Stimulated activated naive CD8-positive, alpha-beta T cell treated with anti-CD3 and anti-CD28 coated beads, Interleukin-15, Interleukin-2, amounts not matched to agents 100 U/mL and 50 U/mL, for 24 hours (primary cell): ENCODE data around the gene MICAL3.
"Not testable (repeated sequence)": the region's sequence is repeated elsewhere in the genome, so short reads cannot be mapped to it uniquely, and the experiment has no call there.

Experiments
- ATAC-seq: fragments of 150-1000 bp; cut with Tn5 transposase; one replicate; pipeline ENCODE4 v1.10.0; 2021
- DNase-seq: peaks from one replicate; pipeline ENCODE4 v3.0.0; 2021

Gene MICAL3

DNA sequence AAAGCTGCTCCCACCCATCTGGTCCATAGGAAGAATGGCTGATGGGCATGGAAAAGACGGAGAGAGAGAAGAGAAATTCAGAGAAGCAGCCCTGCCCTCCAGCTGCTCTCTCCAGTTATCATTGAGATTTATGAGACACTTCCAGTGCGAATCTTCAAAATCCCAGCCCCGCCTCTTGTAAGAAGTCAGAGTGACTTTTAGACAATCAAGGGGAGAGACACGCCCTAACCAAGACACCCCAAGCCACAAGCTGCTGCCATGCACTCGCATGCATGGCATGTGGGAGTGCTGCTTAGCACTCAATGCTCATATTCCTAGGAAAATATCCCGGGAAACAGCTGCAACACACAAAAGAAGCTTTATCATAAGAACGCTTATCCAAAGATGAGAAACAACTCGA, 139.5 kb downstream of the MICAL3 start:
- ATAC-seq = no peak
- no peak for DNase-seq

GRCh38 chr22:17884084-17884483, 140.3 kb downstream of the MICAL3 start:
- no peak for DNase-seq
- no peak for ATAC-seq

DNA sequence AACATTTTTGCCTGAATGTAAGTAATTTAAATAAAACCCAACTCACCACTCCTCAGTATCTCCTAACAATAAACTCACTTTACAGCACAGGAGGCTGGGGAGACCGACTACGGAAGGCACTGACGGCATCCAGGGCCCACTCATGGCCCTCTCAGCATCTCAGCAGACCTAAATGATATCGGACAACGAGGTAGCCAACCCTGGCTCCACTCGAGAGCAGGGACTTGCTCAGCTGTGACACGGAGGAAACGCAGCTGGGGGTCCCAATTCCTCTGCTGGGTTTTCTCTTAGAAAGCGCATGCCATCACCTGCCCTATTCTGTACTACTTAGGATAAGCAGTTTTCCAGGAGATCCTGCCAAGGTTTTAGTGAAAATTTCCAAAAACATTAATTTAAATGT, 141.0 kb downstream of the MICAL3 start:
- DNase-seq (no peak), ATAC-seq (no peak)

GRCh38 chr22:17882727-17883126, 141.6 kb downstream of the MICAL3 start:
- ATAC-seq = no peak
- no peak for DNase-seq

GRCh38 chr22:17882162-17882561, 142.2 kb downstream of the MICAL3 start:
- ATAC-seq (no peak), DNase-seq (no peak)

DNA sequence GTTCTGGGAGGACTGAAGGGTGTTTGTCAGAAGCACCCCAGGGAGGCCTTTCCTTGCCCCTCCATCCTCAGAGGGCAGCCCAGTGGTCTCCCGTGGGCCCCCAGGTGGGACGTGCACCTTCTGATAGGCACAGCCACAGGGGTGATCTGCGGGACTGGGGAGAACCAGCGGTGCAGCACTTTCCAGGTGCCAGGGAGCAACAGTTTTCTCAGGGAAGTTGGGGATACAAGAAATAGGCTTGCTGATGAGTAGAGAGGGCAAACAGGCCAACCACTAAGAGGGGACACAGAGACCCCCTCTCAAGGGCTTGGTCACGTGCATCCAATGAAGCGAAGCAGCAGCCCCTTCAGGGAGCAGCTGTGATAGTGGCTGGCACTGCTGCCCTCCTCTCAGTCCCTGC, 143.0 kb downstream of the MICAL3 start:
- ATAC-seq (no peak), DNase-seq (no peak)

- DNase-seq (no peak), ATAC-seq (no peak)
These were observed 143.9 kb downstream of the MICAL3 start for GRCh38 chr22:17880468-17880867.

- ATAC-seq (no peak), DNase-seq (no peak)
These were observed 144.3 kb downstream of the MICAL3 start for GRCh38 chr22:17880020-17880419.

DNA sequence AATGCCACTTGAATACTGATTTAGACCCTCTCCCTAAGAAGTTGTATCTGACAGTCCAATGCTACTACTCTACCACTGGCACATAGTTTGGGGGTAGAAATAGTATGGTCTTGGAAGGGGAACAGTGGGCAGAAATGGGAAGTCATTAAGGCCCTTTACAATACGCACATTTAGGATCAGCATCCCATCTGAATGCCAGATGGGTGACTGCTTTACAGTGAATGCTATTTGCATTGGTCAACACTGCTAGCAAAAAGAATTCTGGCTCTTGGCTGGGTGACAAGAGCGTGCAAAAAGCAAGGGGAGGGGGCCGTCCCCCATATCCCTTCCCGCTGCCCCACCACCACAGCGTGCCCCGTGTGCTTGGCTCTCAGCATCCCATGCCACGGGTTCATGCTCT, 145.4 kb downstream of the MICAL3 start:
- ATAC-seq (no peak), DNase-seq (no peak)

GRCh38 chr22:17878186-17878694, 146.1 kb downstream of the MICAL3 start:
- DNase-seq (no peak), ATAC-seq (no peak)

GRCh38 chr22:17876878-17877855, 147.2 kb downstream of the MICAL3 start:
- ATAC-seq, DNase-seq: not testable (repeated sequence)

DNA sequence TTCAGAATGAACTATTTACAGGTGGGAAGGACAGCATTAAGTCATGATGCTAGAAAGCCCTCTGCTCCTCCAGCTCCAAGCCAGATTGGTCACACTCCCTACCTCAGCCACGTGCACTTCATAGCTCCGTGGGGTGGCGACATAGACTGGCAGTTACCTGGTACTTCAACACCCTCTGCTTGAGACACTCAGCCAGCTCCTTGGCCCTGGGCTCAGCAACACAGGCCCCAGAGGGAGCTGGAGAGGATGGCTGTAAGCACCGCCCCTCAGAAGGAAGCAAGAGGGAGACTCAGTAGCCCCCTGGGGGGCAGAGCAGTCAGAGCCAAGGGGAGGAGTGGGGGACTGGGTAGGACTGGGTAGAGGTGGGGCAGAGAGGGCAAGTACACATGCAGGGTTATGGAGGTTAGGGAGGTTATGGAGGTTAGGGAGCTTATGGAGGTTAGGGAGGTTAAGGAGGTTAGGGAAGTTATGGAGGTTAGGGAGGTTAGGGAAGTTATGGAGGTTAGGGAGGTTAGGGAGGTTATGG, 148.0 kb downstream of the MICAL3 start:
- no peak for DNase-seq

DNA sequence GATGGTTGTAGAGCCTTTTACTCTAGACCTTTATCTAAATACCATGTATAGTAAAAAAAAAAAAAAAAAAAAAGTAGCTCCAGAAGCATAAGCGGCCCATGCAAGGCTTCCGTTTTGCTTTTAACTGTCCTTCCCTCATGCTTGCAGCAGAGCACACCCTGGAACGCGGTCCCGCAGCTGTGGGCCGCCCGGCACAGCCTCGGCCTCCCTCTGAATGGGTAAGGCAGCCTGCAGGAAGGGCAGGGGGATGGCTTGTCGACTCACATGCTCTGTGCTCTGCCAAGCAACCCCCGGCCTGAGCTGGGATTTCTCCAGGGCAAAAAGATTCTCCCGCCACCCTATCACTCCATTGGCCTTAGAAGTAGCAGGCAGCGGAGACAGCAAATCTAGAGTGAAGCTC, 148.7 kb downstream of the MICAL3 start:
- DNase-seq = no peak
- no peak for ATAC-seq

More for the DNA sequence above, 148.0 kb downstream of the MICAL3 start:
- ATAC-seq = no peak

- DNase-seq = no peak
These were observed 149.2 kb downstream of the MICAL3 start for GRCh38 chr22:17875156-17875555.

GRCh38 chr22:17874231-17874905, 150.0 kb downstream of the MICAL3 start:
- ATAC-seq = no peak
- no peak for DNase-seq

More at GRCh38 chr22:17875156-17875555, 149.2 kb downstream of the MICAL3 start:
- ATAC-seq = no peak

- DNase-seq = no peak
- ATAC-seq = no peak
These were observed 150.6 kb downstream of the MICAL3 start for GRCh38 chr22:17873804-17874203.

- no peak for ATAC-seq
- no peak for DNase-seq
These were observed 151.2 kb downstream of the MICAL3 start for GRCh38 chr22:17873116-17873515.

- DNase-seq = no peak
- ATAC-seq = no peak
These were observed 151.9 kb downstream of the MICAL3 start for GRCh38 chr22:17872471-17872870.

GRCh38 chr22:17871726-17872458, 152.5 kb downstream of the MICAL3 start:
- ATAC-seq (no peak), DNase-seq (no peak)

- DNase-seq (no peak), ATAC-seq (no peak)
These were observed 154.0 kb downstream of the MICAL3 start for GRCh38 chr22:17870407-17870806.

GRCh38 chr22:17869285-17870096, 154.9 kb downstream of the MICAL3 start:
- DNase-seq (no peak), ATAC-seq (no peak)
